ENCODE results near the gene DAND5.

Gene DAND5

GRCh38 chr19:13010038-13010991, 40.9 kb downstream of the DAND5 start:
- DNase-seq (ENCODE audit: low read depth), result no peak

- DNase-seq (ENCODE audit: low read depth), result no peak
These were observed 41.7 kb downstream of the DAND5 start for GRCh38 chr19:13010992-13011652.

DNA sequence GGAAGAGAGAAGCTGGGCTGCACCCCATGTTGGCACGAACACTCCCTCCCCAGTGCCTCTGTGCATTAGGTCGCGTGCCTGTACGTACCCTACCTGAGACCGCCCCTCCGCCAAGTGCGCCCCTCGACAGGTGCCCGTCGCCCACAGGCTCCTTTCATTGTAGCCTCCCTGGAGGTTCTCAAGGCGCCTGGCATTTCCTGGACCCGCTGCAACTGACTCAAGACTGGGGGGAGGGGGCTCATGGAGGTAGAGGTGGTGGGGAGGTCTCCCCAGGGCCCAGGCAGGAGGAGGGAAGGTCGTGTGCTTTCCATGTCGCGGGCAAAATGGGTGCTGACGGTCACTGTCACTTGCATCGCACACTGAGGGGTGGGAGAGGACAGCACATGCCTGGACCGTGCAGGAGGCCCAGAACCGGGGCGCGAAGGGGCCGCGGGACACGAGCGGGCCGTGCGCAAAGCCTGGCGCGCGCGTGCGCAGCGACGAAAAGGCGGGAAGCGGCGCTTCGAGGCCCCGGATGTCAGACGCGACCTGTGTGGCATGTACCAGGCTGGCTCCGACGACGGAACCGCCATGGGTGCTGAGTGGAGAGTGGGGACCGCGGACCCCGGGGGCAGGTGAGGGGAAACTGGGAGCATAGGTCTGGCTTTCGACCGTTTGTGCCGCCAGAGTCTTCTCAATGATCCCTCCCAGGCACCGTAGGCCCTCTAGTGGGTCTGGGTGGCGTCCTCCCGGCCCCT, 42.4 kb downstream of the DAND5 start:
- no peak for DNase-seq (ENCODE audit: low read depth)

DNA sequence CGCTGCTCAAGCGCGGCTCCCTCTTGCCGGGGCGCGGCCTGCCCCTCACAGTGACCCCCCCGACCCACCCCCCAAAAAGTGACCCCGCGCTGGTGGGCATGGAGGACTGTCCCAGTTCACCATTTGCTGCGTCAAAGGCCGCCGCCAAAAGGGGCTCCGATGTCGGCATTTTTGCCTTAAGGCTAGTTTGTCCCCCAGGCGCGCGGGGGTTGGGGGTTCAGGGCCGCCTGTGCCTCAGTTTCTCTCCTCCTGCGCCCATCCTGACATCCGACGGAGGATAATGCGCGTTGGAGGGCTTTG, 43.0 kb downstream of the DAND5 start:
- DNase-seq (ENCODE audit: low read depth), result no peak

DNA sequence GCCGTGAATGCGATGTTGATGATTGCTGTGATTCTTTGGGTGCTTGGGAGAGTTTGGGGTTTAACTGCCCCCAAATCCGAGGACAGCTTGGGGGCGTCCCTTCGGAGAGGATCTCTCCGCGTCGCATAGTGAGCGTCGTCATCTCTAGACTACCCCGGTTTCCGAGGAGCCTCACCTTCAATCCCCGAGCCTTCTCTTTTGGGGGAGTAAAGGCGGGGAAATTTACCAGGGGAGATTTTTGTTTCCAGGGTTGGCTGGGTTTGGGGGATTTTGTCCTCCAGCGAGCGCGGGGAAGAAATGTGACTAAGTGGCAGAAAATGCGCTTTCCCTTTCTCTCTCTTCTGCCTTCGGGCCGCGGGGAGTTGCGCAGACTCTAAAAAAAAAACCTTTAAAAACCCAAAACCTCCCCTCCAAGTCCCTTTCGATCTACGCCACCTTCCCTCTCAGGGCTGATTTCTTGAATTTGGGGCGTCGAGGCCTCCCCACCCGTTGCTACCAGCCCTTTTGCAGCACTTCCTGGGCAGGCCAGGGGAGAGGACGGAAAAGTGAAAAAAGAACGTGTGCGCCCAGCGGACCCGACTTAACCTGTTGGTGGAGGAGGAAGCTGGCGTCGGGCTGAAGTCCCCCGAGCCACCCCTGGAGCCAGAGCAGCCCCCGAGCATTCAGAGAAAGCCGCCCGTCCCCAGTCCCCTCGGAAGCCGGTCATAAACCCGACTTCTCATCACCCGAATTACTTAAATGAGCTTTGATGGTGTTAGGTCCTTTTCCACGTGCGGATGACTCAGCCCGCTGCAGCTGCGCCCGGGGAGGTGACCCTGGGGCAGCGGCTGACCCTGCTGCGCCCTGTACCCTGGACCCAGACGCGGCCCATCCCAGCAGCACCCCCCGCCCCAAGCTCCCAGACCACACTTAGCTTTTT, 43.6 kb downstream of the DAND5 start:
- peak; percentile 79 for DNase-seq (ENCODE audit: low read depth)

- DNase-seq (ENCODE audit: low read depth), result no peak
These were observed 44.3 kb downstream of the DAND5 start for GRCh38 chr19:13013649-13014048.

DNA sequence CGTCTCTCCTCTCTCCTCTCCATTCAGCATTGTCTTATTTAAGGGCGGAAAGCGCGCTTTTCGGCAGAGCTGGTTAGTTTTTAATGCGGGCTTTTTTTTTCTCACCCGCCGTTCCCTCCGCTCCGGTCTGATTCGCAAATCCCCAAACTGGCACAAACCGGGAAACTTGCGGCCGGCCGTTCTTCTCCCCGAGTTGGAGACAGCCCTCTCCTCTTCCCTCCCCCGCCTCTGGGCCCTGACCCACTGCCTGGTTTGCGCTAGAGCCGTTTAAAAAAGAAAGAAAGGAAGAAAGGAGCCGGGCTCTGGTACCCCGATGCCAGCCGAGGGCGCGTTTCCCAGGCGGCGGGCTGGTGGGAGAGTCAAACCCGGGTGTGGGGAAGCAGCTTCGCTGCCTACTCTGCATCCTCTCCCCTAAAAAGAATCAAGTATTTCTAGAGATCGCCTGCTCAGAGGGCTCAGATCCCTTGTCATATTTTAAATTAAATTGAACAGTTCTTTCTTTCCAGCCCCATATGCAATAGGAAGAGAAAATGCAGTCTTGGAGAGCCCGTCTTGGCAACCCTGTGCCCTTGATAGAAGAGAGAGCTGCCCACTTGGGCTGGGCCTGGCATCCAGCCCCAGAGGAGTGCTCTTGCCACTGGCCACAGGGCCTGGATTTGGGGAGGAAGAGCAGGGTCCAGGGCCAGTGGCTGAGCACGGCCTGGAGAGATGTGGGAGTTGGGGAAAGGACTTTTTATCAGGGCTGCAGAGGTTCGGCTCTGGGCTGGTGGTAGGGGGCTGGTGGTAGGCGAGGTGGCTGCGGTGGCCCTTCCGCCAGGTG, 44.9 kb downstream of the DAND5 start:
- DNase-seq (ENCODE audit: low read depth), result no peak

GRCh38 chr19:13014921-13015280, 45.5 kb downstream of the DAND5 start:
- no peak for DNase-seq (ENCODE audit: low read depth)

DNA sequence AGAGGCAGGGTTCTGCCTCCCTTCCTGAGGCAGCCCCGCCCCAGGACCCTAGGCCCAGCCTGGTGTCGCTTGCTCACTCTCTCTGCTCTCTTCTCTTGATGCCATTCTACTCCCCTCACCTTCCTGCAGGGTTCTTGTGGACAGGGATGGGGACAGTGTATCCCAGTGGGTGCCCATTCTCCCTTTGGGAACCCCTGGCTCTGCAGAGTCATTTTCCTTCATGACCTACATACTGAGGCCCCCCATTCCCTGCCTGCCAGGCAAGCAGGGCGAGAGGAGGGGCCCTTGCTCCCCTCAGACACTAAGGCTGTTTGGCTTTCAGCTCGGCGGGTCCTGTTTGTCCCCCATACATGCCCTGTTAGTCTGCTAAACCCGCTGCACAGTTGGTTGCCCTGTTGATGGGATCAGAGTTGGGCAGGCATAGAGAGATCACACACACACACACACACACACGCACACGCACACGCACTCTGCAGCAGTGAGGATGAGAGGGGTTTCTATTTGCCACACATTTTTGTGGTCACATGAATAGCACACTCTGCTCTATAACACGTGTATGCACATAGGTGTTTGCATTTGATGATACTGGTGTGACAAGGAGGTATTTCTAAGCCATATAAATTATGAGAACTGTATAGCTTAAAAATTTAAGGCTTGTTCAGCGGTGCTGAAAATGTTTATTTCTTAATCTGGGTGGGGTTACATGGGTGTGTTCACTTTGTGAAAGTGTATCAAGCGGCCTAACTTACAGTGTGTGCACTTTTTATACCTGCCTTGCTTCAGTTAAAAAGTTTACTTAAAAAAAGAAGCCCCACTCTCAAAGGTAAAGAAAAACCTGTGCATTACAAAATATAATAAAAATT, 46.2 kb downstream of the DAND5 start:
- no peak for DNase-seq (ENCODE audit: low read depth)

DNA sequence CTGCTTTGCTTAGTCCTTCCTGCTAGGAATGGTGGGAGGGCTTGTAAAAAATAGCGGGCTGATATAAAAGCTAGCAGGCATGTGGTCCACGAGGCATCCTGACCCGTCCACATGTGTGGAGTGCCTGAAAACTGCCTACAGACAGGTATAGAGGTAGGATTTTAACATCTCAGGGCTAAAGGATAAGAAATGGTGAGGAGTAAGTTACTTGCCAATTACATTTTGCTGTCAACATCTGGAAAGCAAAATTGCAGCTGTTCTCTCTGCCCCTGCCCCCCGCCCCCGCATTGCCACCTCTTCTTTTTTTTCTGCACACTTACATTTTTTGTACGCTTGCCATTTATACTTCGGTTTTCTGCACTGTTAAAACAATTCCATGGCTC, 46.9 kb downstream of the DAND5 start:
- DNase-seq (ENCODE audit: low read depth), result no peak

- no peak for DNase-seq (ENCODE audit: low read depth)
These were observed 47.4 kb downstream of the DAND5 start for GRCh38 chr19:13016628-13017305.

GRCh38 chr19:13017306-13018034, 48.1 kb downstream of the DAND5 start:
- no peak for DNase-seq (ENCODE audit: low read depth)

DNA sequence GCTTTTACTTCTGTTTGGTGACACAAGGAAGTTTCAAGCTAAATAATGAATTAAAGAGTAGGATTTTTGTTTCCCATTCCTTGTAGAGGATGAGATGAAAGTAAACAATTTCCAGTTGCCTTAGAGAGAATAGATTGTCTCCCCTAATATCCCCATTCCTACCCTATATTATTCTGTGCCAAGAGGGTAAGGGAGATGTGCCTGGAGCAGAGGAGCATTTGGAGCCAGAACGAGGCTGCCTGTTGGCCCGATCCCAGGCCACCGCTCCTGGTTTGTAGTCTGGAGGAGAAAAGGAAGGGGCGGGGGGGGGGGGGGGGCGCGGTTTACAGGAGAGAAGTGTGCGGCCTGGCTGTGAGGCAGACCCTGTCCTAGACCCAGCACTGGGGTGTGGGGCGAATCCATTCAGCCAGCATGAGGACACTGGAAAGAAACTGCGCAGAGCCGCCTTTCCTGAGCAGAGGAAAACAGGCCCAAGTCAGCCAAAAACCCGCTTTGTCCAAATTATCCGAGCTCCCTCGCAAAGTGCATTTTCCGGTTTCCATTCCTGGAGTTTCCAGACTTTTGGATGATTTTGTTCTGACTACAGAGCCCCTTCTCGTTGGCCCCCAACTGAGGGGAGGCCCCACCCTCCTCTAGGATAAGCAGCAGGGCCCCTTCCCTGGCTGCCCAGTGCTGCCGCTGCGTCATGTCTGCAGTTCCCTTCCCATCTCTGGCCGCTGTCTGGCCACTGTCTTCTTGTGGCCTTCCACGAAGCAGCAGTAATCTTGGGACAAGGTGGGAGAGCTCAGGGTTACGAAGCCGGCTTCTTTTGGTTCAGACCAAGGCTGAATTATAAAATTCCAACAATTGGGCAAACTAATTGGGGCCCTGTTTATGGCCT, 48.9 kb downstream of the DAND5 start:
- peak; percentile 42 for DNase-seq (ENCODE audit: low read depth)

DNA sequence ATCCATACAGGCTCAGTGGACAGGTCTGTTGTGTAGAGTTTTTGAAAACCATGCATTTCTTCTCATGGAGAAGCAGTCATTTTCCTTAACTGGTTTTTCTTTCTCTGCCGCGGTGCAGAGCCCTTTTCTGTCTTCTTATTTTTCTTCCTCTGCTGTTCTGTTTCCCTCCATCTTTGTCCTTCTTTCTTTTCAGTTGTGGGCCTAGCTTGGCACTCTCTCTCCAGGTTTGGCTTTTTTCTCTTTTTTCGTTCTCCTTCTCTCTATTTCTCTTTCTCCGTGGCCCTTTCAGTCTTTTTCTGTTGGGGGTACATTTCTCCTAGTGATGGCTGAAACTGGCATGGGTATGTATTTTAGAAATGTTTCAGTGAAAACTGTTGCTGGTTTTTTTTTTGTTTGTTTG, 50.0 kb downstream of the DAND5 start:
- no peak for DNase-seq (ENCODE audit: low read depth)

DNA sequence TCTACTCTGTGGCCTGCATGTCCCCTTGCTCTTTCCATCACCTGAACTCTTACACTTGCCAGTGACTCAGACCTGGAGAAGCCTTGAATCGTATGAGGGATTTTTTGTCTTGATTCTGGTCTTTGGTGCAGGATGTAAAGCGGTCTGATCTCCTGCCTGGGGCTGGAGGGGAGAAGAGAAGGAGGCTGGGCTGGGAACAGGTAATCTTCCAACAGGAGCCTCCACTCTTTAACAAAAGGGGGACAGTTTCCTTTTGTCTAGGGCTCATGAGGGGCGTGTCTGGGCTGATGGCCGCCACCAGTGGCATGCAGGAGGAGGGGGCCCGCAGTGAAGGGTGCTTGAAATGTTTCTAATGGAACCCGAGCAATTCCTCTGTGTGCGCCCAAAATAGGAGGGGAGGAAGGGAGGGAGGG, 50.6 kb downstream of the DAND5 start:
- DNase-seq (ENCODE audit: low read depth), result no peak

- DNase-seq (ENCODE audit: low read depth), result peak; percentile 65
These were observed 52.9 kb downstream of the DAND5 start for GRCh38 chr19:13022111-13022858.

All from EH (cell line).